ENCODE measurements around the gene EFNA5.

The EFNA5 gene

DNA sequence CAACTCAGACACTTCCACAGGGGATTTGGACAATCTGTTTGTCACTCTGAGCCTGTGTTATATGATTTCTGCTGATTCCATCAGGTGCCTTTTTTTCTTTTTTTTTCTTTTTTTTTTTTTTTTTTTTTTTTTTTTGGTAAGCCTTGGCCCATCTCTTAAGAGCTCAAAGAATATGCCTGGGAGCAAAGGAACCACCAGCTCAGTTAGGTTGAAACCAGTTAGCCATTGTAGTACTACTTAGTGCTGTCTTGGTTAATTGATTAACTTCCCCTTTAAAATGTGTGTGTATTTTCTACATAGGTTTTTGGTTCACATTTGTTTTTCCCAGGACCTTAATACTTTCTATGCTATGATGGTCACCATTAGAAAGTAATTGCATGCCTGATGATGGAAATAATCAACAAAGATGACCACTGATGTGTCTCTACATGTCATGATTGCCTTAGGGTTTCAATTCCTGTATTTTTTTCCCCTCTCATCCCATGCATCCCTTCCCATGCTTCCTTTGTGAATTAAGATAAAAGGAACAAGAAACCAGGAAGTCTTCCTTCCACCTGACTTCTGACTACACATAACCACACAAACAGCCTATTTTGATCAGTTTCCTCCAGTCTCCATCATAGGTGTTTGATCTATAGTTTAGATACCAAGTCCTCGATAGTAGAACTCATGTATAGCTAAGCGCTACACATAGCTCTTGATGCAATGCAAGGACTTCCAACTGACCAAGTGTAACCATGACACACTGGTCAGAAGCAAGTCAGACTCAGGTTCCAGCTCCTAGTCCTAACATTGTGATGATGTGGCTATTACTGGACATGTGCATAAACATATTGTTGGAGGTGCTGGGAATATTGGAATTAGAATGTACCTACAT lies 306.1 kb downstream of the EFNA5 start:
- TF ChIP-seq, protein P1, sequence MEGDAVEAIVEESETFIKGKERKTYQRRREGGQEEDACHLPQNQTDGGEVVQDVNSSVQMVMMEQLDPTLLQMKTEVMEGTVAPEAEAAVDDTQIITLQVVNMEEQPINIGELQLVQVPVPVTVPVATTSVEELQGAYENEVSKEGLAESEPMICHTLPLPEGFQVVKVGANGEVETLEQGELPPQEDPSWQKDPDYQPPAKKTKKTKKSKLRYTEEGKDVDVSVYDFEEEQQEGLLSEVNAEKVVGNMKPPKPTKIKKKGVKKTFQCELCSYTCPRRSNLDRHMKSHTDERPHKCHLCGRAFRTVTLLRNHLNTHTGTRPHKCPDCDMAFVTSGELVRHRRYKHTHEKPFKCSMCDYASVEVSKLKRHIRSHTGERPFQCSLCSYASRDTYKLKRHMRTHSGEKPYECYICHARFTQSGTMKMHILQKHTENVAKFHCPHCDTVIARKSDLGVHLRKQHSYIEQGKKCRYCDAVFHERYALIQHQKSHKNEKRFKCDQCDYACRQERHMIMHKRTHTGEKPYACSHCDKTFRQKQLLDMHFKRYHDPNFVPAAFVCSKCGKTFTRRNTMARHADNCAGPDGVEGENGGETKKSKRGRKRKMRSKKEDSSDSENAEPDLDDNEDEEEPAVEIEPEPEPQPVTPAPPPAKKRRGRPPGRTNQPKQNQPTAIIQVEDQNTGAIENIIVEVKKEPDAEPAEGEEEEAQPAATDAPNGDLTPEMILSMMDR (conservative IDR thresholded peaks at IDR 0.05; ENCODE audit: low read depth, low read length), result no peak
- H3K4me3 ChIP-seq (IDR thresholded peaks at IDR 0.05; ENCODE audit: insufficient read depth, low read depth, low read length), result no peak overlapping the region
- no peaks in the 10 kb centered on the region for H3K36me3 ChIP-seq (ENCODE audit: insufficient read depth)
- H3K9ac ChIP-seq, result no peak overlapping the region
- no peaks in the 10 kb centered on the region for H3K4me1 ChIP-seq (ENCODE audit: low read depth, poor library complexity, severe bottlenecking)
- no peak overlapping the region for H3K4me2 ChIP-seq
- H3K27me3 ChIP-seq (ENCODE audit: insufficient read depth, low read depth), result no peaks in the 10 kb centered on the region
- H3K27ac ChIP-seq, result no peak overlapping the region
- no peaks in the 10 kb centered on the region for H3K79me2 ChIP-seq (ENCODE audit: insufficient read depth, low read depth)
- H2AFZ ChIP-seq (ENCODE audit: low read depth), result no peak overlapping the region
- H4K20me1 ChIP-seq (ENCODE audit: insufficient read depth), result no peaks in the 10 kb centered on the region

DNA sequence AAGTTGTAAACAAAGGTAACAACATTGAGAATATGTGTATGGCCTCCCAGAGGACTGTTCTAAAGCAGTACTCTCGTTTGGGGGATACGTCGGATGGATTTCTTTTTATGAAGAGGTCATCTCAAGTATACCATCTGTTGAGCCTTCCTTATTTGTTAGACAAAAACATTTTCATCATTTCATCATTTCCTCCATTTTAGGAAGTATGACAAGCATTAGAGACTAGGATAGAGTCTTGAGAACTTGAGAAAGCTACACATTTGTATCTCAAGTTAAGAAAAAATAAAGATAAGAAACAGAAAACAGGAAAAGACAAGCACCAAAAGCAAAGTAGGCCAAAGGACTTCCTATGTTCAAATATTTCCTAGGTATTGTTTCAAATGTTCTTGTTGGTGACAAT lies 307.0 kb downstream of the EFNA5 start:
- Histone ChIP-seq H3K27me3 (ENCODE audit: insufficient read depth, low read depth) (no peaks in the 10 kb centered on the region), H4K20me1 (ENCODE audit: insufficient read depth) (no peaks in the 10 kb centered on the region), H3K79me2 (ENCODE audit: insufficient read depth, low read depth) (no peaks in the 10 kb centered on the region), H2AFZ (ENCODE audit: low read depth) (no peak overlapping the region), H3K9ac (no peak overlapping the region), H3K4me2 (no peak overlapping the region), H3K4me1 (ENCODE audit: low read depth, poor library complexity, severe bottlenecking) (no peaks in the 10 kb centered on the region), H3K4me3 (IDR thresholded peaks at IDR 0.05; ENCODE audit: insufficient read depth, low read depth, low read length) (no peak overlapping the region), H3K27ac (no peak overlapping the region), H3K36me3 (ENCODE audit: insufficient read depth) (no peaks in the 10 kb centered on the region)
- TF ChIP-seq, protein P1 (conservative IDR thresholded peaks at IDR 0.05; ENCODE audit: low read depth, low read length), result no peak

DNA sequence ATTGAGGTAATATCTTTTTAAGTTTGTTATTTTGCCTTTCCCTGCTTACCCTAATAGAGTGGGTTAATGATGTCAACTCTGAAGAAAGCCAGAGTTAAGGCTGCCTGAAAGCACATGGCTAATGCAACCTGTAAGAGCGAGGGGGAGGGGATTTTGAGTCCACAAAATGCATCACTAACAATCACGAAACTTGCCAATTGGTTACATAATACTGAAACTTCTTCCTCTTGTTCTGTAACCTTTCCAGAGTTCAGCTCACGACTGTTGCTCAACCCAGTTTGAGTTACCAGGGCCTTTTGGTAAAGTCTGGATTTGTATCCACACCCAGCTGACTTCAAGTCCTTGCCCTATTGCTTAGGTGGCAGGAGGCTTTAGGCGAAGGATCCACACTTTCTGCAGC lies 308.8 kb downstream of the EFNA5 start:
- no peak overlapping the region for H3K9ac ChIP-seq
- H3K36me3 ChIP-seq (ENCODE audit: insufficient read depth), result no peaks in the 10 kb centered on the region
- H3K27ac ChIP-seq, result no peak overlapping the region
- no peaks in the 10 kb centered on the region for H4K20me1 ChIP-seq (ENCODE audit: insufficient read depth)
- no peaks in the 10 kb centered on the region for H3K27me3 ChIP-seq (ENCODE audit: insufficient read depth, low read depth)
- H3K4me2 ChIP-seq, result no peak overlapping the region
- H3K4me3 ChIP-seq (IDR thresholded peaks at IDR 0.05; ENCODE audit: insufficient read depth, low read depth, low read length), result no peak overlapping the region
- TF ChIP-seq, protein P1 (conservative IDR thresholded peaks at IDR 0.05; ENCODE audit: low read depth, low read length), result no peak
- no peaks in the 10 kb centered on the region for H3K4me1 ChIP-seq (ENCODE audit: low read depth, poor library complexity, severe bottlenecking)
- no peaks in the 10 kb centered on the region for H3K79me2 ChIP-seq (ENCODE audit: insufficient read depth, low read depth)
- H2AFZ ChIP-seq (ENCODE audit: low read depth), result no peak overlapping the region

DNA sequence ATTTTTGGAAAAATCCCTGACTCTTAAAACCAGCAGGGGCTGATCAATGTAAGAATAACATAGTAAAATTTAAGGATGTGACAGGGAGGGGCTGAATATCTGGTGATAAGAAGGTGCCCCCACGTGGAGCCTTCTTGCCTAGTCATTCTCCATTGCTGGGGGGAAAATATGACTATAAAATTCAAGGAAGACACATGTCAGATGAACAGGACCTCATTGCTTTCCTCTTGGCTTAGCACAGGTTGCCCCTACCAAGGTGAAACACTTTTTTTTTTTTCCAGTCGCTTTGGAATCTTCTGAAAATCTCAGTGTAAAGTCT lies 310.9 kb downstream of the EFNA5 start:
- H3K27me3 ChIP-seq (ENCODE audit: insufficient read depth, low read depth), result no peaks in the 10 kb centered on the region
- no peak overlapping the region for H3K4me3 ChIP-seq (IDR thresholded peaks at IDR 0.05; ENCODE audit: insufficient read depth, low read depth, low read length)
- H3K27ac ChIP-seq, result no peak overlapping the region
- no peaks in the 10 kb centered on the region for H4K20me1 ChIP-seq (ENCODE audit: insufficient read depth)
- no peak overlapping the region; the same call in 1 of the 2 replicates for H2AFZ ChIP-seq (ENCODE audit: low read depth)
- TF ChIP-seq, protein P1 (conservative IDR thresholded peaks at IDR 0.05; ENCODE audit: low read depth, low read length), result no peak
- no peaks in the 10 kb centered on the region for H3K79me2 ChIP-seq (ENCODE audit: insufficient read depth, low read depth)
- H3K4me1 ChIP-seq (ENCODE audit: low read depth, poor library complexity, severe bottlenecking), result no peaks in the 10 kb centered on the region
- H3K9ac ChIP-seq, result no peak overlapping the region
- H3K4me2 ChIP-seq, result 0 out of 2 replicates have a peak overlapping the region, but pooled peaks have one; percentile 9
- no peaks in the 10 kb centered on the region for H3K36me3 ChIP-seq (ENCODE audit: insufficient read depth)
